SKM-1 (cell line): ENCODE results near the gene ZNG1F.
"Not testable (repeated sequence)": the region's sequence is repeated elsewhere in the genome, so short reads cannot be mapped to it uniquely, and the experiment has no call there.

Experiments used
- DNase-seq: peaks from one replicate; lab custom pipeline; 2025; ENCODE audit not compliant: unreplicated experiment; lab: John Stamatoyannopoulos, UW

The ZNG1F gene

GRCh38 chr9:41189217-41189616, at the start of gene ZNG1F:
TSS of gene ZNG1F (minus strand) at chr9:41189317. CDS start at chr9:41189258, 59 bp downstream.
- not testable (repeated sequence) for DNase-seq

GRCh38 chr9:41237110-41237749, 48.1 kb upstream of the ZNG1F start:
- not testable (repeated sequence) for DNase-seq

DNA sequence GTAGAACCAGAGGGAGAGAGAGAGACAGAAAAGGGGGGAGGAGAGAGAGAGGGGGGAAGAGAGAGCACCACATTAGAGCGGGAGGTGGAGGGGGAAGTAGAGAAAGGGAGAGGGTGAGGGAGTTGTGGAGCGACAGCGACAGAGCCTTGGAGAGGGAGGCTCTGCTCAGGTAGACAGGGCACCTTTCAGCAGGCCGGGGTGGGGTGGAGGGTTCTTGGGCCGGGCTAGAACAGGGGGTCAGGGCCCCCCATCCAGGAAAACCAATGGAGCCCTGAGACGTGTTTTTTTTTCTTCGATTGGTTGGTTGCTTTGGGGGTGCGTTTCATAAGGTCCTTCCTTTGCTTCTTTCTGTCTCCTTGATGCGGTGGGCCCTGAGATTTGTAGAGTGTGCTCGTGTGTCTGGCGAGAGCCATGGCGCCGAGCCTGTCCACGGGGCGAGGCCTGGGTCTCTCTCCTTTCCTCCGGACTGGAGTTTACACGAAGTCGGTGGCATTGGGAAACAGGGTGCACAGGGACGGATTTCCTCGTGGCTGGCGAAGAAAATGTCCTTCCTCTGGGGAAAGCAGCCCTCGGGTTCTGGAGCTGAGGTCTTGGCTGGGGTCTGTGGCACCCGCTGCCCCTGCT, 47.5 kb upstream of the ZNG1F start:
- DNase-seq: not testable (repeated sequence)

DNA sequence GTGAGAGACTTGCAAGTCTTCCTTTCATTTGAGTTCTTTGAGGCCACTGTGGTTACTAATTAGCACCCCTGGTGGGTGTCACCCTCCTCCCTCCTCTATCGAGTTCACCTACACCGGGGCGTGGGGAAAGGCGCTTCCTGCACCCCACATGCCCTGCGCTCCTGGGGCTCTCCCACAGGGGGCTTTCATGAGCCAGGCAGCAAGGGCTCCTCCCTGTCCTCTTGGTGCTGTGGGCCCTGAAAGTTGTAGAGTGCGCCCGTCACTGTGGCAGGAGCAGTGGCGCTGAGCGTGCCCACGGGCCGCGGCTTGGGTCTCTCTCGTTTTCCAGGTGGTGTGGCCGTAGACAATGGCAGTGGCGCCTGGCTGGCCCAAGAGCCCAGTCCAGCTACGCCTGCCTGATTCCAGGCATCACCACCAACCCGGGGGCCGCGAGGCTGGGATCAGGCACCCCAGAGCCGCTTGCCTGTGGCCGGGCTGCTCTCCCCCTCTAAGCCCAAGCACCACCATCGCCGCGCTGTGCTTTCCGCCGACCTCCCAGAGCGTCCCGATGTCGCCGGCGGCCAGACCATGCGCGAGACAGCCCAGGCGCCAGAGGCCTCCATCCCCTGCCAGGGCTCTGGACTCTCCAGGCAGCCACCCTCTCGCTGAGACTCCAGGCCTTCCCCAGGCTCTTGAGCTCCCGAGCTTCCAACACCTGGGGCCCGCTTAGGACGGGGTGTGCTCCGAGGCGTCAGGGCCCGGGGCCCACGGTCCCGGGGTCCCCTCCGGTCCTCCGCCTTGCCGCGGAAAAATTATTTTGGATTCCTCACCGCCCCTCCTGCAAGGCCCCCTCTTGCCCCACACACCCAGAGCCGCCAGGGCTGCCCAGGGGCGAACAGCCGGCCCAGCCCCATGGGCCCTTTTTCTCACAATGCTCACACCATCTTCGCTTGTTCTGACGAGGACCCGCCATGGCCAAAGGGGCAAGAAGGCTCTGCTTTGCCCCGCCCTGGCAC, 46.0 kb upstream of the ZNG1F start:
- DNase-seq: not testable (repeated sequence)

- not testable (repeated sequence) for DNase-seq
Observed at GRCh38 chr9:41234221-41234620, 45.1 kb upstream of the ZNG1F start.

DNA sequence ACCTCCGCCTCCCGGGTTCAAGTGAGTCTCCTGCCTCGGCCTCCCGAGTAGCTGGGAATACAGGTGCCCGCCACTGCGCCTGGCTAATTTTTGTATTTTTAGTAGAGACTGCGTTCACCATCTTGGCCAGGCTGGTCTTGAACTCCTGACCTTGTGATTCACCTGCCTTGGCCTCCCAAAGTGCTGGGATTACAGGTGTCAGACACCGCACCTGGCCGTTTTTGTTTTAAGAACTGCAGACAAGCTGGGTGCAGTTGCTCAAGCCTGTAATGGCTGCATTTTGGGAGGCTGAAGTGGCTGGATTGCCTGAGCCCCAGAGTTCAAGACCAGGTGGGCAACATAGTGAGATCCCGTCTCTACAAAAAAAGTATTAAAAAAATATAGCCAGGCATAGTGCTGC, 43.2 kb upstream of the ZNG1F start:
- not testable (repeated sequence) for DNase-seq

DNA sequence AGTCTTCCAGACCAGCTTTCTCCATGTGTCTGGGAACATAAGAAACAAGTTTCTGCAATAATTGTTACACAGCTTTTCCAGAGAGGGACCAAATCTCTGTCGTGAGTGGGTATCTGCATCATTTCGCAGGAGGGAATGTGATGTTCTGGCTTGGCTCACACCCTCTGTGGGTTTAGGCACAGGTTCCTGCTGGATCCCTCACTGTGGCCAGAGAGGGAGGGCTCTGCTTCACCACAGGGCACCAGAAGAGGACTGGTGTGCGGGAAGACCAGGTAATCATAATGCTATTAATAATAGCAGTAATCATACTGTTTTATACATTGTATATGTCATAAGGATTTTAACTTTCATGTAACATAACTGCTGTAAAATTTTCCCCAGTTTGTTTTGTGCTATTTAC, 41.3 kb upstream of the ZNG1F start:
- not testable (repeated sequence) for DNase-seq

DNA sequence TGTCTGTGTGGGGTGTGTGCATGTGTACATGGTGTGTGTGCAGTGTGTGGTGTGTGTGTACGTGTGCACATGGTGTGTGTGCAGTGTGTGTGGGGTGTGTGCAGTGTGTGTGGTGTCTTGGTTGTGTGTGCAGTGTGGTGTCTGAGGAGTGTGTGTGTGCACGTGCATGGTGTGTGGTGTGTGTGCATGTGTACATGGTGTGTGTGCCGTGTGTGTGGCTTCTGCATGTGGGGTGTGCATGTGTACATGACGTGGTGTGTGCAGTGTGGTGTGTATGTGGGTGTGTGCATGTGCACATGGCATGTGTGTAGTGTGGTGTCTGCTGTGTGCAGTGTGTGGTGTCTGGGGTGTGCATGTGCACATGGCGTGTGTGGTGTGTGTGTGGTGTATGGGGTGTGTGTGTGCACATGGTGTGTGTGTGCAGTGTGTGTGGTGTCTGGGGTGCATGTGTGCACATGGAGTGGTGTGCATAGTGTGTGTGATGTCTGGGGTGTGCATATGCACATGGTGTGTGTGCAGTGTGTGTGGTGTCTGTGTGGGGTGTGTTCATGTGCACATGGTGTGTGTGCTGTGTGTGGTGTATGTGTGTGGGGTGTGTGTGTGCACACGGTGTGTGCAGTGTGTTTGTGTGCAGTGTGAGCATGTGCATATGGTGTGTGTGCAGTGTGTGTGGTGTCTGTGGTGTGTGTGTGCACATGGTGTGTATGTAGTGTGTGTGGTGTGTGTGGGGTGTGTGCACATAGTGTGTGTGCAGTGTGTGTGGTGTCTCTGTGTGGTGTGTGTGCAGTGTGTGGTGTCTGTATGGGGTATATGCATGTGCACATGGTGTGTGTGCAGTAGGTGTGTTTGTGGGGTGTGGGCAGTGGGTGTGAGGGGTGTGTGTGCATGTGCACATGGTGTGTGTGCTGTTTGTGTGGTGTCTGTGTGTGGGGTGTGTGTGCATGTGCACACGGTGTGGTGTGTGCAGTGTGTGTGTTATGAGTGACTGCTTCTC, 40.6 kb upstream of the ZNG1F start:
- no peak for DNase-seq

- not testable (repeated sequence) for DNase-seq
Observed at GRCh38 chr9:41219831-41220230, 30.7 kb upstream of the ZNG1F start.

DNA sequence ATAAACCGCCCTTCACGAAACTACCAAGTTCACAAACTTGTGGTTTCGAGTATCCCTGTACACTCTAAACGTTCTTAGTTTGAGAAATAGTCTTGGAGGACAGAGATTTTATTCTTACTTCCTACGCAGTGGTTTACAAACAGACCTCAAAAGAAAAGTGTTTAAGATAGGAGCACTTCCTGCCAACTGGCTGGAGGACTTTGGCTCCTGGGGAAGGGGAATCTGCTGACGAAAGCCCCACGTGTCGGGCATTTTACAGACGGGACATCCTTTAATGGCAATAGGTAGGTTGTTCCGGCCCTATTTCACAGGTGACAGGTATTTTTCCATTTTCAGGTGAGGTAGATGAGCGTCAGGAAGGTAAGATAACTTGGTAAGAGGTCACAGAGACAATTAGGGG, 678 bp downstream of the ZNG1F start:
- not testable (repeated sequence) for DNase-seq

DNA sequence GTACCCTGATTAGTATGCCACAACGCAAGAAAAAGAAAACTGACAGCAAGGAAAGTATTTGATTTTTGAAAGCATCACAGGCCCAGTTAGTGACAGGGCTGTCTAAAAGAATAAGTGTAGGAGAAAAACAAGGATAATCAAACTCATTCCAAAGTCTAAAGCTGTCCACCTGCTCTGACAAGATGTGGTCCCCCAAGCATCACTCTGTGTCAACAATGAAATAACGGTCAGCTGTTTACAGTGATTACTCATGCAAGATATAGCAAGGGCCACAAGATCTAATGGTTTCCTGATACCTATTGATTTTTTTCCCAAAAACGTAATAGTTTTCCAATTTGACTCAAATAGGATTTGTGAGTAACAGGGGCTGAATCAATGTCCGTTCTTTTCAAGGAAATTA, 14.1 kb downstream of the ZNG1F start:
- not testable (repeated sequence) for DNase-seq

- not testable (repeated sequence) for DNase-seq
Observed at GRCh38 chr9:41150116-41150515, 39.0 kb downstream of the ZNG1F start.

DNA sequence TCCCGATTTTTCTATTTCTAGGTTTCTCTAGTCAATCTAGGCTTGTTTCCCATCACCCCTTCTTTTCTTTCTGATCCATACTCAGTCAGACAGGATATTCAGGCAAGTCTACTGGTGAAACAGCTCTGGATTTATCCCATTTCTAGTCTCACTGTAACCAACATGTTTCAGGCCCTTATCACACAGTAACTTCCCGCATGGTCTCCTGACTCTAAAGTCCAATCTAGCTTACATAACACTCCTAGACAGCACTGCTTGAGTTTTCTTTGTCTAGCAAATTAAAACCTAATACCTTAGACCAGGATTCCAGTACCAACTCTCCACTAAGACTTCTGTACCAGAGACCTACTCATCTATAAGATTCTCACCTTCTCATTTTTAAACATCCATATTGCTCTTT, 47.2 kb downstream of the ZNG1F start:
- DNase-seq: not testable (repeated sequence)

DNA sequence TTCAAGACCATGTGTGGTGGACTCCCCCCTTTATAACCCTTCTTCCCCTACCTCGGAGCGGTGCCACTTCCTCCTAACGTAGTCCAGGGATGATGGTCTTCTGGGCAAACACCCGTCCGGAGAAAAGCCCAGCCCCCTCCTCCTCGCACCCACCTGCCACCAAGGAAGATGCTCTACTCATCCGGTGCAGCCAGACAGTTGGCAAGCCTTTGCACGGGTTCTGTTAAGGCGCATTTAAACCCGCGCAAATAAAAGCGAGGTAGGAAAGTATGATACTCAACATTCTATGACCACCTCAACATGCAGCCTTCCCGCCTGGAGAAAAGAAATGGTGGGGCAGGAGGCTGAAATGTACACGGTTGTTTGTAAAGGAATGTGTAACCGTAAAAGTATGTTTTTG, 60.5 kb downstream of the ZNG1F start, which contains the start of gene FOXD4L6:
Gene FOXD4L6 (minus strand): TSS at position 101 of the 400 bp plus-strand sequence. CDS start 298 bp downstream, outside the sequence.
- not testable (repeated sequence) for DNase-seq

- DNase-seq: not testable (repeated sequence)
Observed at GRCh38 chr9:41126746-41127446, 62.2 kb downstream of the ZNG1F start.

DNA sequence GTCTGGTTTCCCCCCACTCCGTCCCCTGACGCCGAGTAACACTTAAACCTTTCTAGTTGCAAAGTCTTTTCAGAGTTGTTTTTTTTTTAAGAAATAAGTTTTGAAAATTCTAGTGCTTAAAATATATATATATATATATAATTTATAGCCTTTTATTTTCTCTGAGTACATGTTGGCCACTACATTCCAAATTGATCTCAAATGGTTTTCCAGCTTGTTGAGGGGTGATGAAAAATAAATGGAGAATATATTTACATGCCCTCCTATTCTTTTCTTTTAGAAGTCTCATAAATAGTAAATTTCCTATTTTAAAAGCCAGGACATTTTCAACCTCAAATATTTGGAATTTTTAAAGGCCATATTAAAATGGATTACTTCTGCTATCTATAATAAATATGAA, 63.2 kb downstream of the ZNG1F start:
- not testable (repeated sequence) for DNase-seq

DNA sequence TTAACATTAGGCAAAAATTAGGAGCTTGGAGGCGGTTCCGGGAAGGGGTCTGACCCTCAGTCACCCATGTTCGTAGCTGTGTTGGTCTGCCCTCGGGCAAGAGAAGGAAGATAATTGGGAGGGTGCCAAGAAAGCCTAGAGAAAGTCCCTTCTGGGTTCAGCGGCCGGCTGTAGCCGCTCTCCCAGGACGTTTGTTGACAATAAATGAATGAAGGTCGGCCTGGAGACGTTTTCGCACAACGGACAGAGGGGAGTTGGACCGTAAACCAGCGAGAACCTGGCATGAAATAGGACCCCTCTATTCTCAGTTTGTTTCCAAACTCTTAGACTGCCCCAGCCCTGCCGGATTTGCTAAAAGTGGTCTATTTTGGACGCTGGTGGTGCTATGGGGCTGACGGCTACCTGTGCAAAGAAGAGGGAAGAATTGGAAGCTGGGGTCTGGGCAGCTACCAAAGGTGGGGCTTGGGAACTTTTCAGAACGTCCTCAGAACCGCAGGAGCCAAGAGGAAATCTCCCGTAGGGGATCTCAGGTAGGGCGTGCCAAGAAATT, 63.9 kb downstream of the ZNG1F start:
- not testable (repeated sequence) for DNase-seq

DNA sequence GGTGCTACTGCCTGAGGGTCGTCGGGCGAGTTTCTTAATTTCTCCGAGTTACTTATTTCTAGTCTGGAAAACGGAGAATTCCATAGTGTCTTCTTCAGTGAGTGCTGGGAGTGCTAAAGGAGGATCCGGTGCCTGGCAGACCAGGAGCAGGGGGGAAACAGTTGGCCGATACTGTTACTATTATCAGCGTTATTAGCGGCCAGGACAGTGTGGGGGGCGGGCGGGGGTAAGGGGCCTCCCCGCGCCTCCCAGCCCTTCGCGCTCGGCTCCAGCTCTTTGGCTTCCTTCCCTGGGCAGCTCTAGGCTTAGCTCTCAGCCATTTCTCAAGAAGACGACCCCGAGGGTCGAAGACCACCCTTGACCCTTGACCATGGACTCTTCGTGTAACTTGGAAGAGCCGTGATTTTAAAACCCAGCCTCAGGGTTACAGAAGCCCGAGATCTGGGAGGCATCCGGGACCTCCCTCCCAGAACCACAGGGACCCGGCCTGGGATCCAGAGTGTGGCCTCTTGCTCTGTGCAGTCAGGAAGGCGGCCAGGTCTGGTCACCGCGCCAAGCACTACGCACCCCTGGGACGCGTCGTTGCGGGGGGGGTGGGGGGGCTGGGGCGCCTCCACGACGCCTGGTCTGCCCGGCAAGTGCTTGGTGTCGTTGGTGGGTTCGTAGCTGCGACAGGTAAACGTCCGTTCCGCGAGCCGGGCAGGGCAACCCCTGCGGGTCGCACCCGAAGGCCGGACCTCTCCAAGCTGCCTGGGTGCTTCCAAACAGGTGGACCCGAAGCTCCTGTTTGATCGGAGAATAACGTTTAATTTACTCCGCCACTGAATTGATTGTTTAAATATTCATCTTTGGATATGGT, 64.6 kb downstream of the ZNG1F start:
- not testable (repeated sequence) for DNase-seq
